Glomerular visceral epithelial cell (primary cell): Measurements from ENCODE around the gene SDK1.

Experiments
- DNase-seq: peaks from one replicate; pipeline ENCODE4 v3.0.0-alpha.2; 2016; ENCODE audit errors: extremely low spot score

Gene SDK1

GRCh38 chr7:4267341-4268039, 966.4 kb downstream of the SDK1 start:
- DNase-seq, result no peak

DNA sequence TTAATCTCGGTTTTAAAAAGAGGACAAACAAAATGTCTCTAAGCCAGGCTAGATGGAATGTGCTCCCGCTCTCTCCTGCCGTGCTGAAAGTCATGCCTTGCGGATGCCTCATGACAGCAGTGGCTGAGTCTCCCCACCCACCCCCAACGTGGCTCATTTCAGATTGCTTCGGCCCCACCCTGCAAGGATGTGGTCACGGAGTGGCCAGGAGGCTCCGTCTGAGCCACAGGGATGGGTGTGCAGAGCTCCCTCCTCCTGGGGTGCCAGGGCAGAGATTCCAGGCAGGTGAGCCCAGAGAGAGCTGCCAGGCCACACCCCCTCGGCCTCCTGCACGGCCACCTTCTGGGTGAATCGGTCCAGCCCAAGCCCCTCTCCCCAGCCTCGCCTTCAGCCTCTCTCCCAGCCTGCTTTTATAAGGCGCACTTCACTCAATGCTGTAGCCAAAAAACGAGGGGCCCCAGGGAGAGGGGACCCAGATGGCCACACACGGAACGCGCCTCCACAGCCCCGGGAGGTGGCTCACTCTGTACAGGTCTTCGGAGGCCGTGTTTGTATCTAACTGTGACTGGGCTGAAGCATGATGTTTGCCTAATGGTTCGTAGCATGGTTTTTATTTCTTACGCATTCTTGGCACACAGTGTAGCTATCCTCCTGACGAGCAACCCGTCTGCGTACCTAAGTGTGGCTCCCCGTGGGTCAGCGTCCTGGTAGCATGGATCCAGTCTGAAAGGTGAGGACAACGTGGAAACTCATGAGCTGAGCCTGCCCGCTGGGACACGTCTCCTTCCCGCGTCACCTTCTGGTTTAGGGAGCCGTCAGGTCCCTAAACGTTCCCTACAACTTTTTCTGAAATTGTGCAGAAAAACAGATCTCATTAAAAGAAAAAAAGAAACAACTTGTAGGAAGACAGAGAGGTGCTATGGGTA, 967.3 kb downstream of the SDK1 start:
- DNase-seq, result no peak

- DNase-seq, result no peak
These were observed 968.0 kb downstream of the SDK1 start for GRCh38 chr7:4269086-4269485.

DNA sequence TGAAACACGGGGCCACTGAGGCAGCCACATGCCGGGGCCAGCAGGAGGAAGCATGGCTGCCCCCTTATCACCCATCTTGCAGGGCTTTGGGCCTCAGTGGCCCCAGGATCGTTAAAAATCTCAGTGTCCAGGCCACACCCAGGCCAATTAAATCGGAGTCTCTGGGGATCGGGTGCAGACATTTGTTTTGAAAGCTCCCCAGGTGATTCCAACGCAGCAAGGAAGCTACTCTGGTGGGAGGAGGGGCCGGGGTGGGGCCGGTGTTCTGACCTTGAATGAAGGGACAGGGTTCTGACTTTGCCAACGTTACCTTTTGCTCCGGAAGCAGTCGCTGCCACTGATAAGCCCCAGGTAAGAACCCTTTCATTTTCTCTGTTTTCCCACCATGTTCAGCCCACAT, 968.7 kb downstream of the SDK1 start:
- DNase-seq, result no peak

GRCh38 chr7:4270268-4270667, 969.2 kb downstream of the SDK1 start:
- no peak for DNase-seq

GRCh38 chr7:4270941-4271715, 970.1 kb downstream of the SDK1 start:
- DNase-seq, result no peak

DNA sequence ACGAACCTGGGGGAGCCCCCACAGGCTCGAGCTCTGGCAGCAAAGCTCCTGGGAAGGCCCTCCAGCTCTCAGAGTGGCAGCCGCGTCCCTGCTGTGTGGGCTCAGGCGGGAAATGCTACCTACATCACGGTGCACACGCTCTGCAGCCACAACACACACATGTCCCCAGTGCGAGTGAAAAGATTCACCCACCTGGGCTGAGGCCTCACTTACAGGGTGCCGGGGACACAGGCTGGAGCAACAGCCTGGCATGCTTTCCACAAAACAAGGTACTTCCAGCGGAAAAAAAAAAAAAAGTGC, 970.6 kb downstream of the SDK1 start:
- DNase-seq, result no peak

DNA sequence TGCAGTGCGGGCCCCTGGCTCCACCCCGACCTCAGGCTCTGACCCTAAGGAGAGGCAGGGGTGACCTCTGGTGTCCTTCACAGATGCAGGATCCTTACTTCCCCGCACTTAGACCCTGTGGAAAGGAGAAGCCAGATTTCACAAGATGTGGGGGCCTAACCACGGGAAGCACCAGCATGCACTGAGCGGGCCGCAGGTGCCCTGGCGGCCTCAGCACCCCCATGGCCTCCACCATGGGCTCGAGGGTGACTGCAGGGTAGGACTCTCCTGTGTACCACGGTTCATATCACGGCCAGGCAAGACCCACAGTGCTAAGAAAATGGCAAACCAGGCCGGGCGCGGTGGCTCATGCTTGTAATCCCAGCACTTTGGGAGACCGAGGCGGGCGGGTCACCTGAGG, 971.1 kb downstream of the SDK1 start:
- no peak for DNase-seq

GRCh38 chr7:4273566-4274230, 972.6 kb downstream of the SDK1 start:
- DNase-seq, result no peak

DNA sequence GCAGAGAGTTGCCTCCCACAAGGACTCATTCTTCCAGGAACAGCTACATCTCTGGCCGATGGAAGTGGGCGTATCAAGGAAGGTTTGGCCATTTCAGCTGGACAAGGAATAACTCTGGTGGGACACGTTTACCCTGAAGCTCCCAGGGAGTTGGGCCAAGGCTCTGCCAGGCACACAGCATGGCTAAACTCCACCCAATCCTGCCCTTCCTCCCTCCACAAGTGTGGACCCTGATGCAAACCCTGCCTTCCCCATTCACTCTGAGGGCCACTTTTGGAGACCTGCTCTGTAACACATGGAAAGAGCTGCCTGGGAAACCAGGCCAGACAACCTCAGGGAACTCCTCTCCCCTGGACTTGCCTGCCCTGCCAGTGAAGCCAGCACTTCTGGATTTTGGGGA, 973.2 kb downstream of the SDK1 start:
- DNase-seq, result no peak

- DNase-seq, result no peak
These were observed 976.9 kb downstream of the SDK1 start for GRCh38 chr7:4277936-4278335.

- no peak for DNase-seq
These were observed 978.2 kb downstream of the SDK1 start for GRCh38 chr7:4279216-4279615.

DNA sequence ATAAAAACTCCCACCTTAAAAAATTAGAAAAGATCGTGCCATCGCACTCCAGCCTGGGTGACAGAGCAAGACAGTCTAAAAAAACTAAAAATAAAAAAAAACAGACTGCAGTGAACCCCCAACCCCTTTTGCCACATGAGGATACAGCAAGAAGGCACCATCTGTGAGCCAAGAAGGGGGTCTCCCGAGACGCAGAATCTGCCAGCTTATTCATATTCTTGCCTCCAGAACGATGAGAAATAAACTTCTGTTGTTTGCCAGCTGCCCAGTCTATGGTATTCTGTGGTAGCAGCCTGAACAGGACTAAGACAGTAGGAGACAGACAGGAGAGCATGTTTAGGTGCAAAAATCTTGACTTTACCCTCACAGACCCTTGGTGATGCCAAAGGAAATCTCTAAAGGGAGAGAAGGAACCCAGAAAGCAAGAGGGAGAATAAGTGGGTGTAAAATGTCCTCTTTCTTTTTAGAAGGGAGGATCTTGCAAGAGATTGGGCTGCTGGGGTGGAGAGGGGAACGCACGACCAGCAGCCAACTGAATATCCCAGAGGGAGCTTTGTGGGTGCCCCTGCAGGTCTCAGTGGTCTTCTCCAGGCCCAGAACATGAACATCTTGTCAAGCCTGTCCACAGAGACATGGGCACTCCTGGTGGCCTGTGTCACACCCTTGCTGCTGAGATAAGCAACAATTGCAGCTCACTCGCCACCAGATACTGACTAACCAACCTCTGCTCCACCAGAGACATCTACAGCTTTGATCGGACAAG, 980.4 kb downstream of the SDK1 start:
- no peak for DNase-seq

GRCh38 chr7:4282434-4283223, 981.6 kb downstream of the SDK1 start:
- no peak for DNase-seq

DNA sequence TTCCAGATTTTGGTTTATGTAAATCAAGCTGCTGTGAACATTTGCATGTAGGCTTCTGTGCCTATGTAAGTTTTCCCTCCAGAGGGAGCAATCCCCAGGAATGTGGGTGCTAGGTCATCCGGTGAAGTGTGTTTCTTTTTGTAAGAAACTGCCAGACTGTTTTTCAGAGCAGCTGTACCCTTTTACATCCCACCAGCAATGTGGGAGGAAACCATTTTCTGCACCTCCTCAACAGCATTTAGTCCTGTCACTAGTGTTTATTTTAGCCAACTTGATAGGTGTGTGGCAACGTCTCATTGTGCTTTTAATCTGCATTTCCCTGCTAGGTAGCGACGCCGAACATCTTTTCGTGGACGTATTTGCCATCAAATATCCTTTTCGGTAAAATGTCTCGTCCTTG, 985.3 kb downstream of the SDK1 start:
- DNase-seq, result no peak

DNA sequence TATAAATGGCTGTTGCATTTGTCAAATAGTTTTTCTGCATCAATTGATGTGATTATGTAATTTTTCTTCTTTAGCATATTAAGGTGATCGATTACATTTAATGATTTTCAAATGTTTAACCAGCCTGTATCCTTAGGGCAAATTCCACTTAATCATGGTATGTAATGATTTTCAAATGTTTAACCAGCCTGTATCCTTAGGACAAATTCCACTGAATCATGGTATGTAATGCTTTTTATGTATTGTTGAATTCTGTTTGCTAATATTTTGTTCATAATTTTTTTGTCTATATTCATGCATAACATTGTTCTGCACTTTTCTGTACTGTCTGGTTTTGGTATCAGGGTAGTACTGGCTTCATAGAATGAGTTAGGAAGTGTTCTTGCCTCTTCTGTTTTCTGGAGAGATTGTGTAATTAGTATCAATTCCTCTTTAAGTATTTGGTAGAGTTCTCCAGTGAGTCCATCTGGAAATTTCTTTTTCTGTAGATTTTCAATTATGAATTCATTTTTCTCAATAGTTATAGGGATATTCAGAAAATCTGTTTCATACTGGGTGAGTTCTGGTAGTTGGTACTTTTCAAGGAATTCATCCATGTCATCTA, 987.8 kb downstream of the SDK1 start:
- no peak for DNase-seq

- no peak for DNase-seq
These were observed 996.3 kb downstream of the SDK1 start for GRCh38 chr7:4297165-4297917.

DNA sequence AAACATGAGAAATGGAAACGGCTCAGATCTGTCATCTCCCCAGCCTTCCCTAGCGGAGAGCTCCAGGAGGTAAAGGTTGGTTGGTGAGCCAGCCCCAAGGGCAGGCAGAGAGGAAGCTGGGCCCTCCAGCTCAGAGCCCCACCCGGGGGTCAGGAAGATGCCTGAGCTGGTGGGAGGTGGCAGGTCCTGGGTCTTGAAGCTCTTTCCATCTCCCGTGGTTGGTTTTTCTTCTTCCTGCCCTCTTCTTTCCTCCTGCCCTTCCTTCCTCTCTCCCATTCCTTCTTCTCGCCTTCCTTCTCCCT, 996.8 kb downstream of the SDK1 start:
- DNase-seq, result no peak

GRCh38 chr7:4299431-4299830, 998.4 kb downstream of the SDK1 start:
- DNase-seq, result no peak
